Activated T-helper 1 cell treated with anti-CD3 and anti-CD28 coated beads, Interleukin-2, amount 50 U/mL, for 16 hours (primary cell): ENCODE data around the gene PPP1R1A.

Source experiments
- DNase-seq, 2 donors: peaks; one replicate each; pipeline ENCODE4 v3.0.0-alpha.2; 2020; ENCODE audit warnings: low read depth in 1 of 2, low spot score in 1 of 2

Gene PPP1R1A

GRCh38 chr12:54535474-54535873 is 53.0 kb downstream of the PPP1R1A start:
- no peak for DNase-seq

- DNase-seq, result no peak
Observed at GRCh38 chr12:54529581-54529980, 58.9 kb downstream of the PPP1R1A start.
